Measurements from ENCODE around the gene DLGAP1.
"Not testable (repeated sequence)": the region's sequence is repeated elsewhere in the genome, so short reads cannot be mapped to it uniquely, and the experiment has no call there.

DLGAP1 gene

GRCh38 chr18:4455113-4455811 is at the start of gene DLGAP1:
Gene DLGAP1 (minus strand): TSS chr18:4455307.
- Histone ChIP-seq H3K4me3 (ENCODE audit: low read depth, low read length) (no peak within 1 kb of the TSS), H3K79me2 (ENCODE audit: control insufficient read depth, insufficient read depth, low read length, unreplicated experiment) (no peaks in the 10 kb centered on the region), H2AFZ (ENCODE audit: low read length, unreplicated experiment) (no peak within 1 kb of the TSS), H3K27ac (ENCODE audit: low read depth, low read length) (no peak within 1 kb of the TSS), H3K27me3 (ENCODE audit: insufficient read depth, low read length) (peaks cover 34% of the 10 kb centered on the region), H3K4me1 (ENCODE audit: control insufficient read depth, insufficient read depth, low read length, unreplicated experiment) (no peaks in the 10 kb centered on the region), H3K36me3 (ENCODE audit: insufficient read depth, low read length) (no peaks in the 10 kb centered on the region)

GRCh38 chr18:4494703-4495284 is 39.7 kb upstream of the DLGAP1 start:
- H3K36me3 ChIP-seq (ENCODE audit: insufficient read depth, low read length); H3K27ac ChIP-seq (ENCODE audit: low read depth, low read length); H3K27me3 ChIP-seq (ENCODE audit: insufficient read depth, low read length); H3K4me1 ChIP-seq (ENCODE audit: control insufficient read depth, insufficient read depth, low read length, unreplicated experiment); H2AFZ ChIP-seq (ENCODE audit: low read length, unreplicated experiment); H3K4me3 ChIP-seq (ENCODE audit: low read depth, low read length); H3K79me2 ChIP-seq (ENCODE audit: control insufficient read depth, insufficient read depth, low read length, unreplicated experiment): not testable (repeated sequence)

- no peaks in the 10 kb centered on the region for H3K27me3 ChIP-seq (ENCODE audit: insufficient read depth, low read length)
- no peak overlapping the region for H3K27ac ChIP-seq (ENCODE audit: low read depth, low read length)
- no peaks in the 10 kb centered on the region for H3K79me2 ChIP-seq (ENCODE audit: control insufficient read depth, insufficient read depth, low read length, unreplicated experiment)
- no peak overlapping the region for H2AFZ ChIP-seq (ENCODE audit: low read length, unreplicated experiment)
- no peak overlapping the region for H3K4me3 ChIP-seq (ENCODE audit: low read depth, low read length)
- no peaks in the 10 kb centered on the region for H3K36me3 ChIP-seq (ENCODE audit: insufficient read depth, low read length)
- no peaks in the 10 kb centered on the region for H3K4me1 ChIP-seq (ENCODE audit: control insufficient read depth, insufficient read depth, low read length, unreplicated experiment)
Measured at GRCh38 chr18:4468511-4468910, 13.4 kb upstream of the DLGAP1 start.

- H2AFZ ChIP-seq (ENCODE audit: low read length, unreplicated experiment), result no peak overlapping the region
- no peaks in the 10 kb centered on the region for H3K4me1 ChIP-seq (ENCODE audit: control insufficient read depth, insufficient read depth, low read length, unreplicated experiment)
- H3K36me3 ChIP-seq (ENCODE audit: insufficient read depth, low read length), result no peaks in the 10 kb centered on the region
- peaks cover 34% of the 10 kb centered on the region for H3K27me3 ChIP-seq (ENCODE audit: insufficient read depth, low read length)
- H3K4me3 ChIP-seq (ENCODE audit: low read depth, low read length), result no peak overlapping the region
- H3K79me2 ChIP-seq (ENCODE audit: control insufficient read depth, insufficient read depth, low read length, unreplicated experiment), result no peaks in the 10 kb centered on the region
- no peak overlapping the region for H3K27ac ChIP-seq (ENCODE audit: low read depth, low read length)
Measured at GRCh38 chr18:4454537-4455112, 482 bp downstream of the DLGAP1 start.

GRCh38 chr18:4453874-4454536 is 1.1 kb downstream of the DLGAP1 start:
- Histone ChIP-seq H3K36me3 (ENCODE audit: insufficient read depth, low read length) (no peaks in the 10 kb centered on the region), H3K79me2 (ENCODE audit: control insufficient read depth, insufficient read depth, low read length, unreplicated experiment) (no peaks in the 10 kb centered on the region), H3K4me1 (ENCODE audit: control insufficient read depth, insufficient read depth, low read length, unreplicated experiment) (no peaks in the 10 kb centered on the region), H3K4me3 (ENCODE audit: low read depth, low read length) (no peak overlapping the region), H3K27me3 (ENCODE audit: insufficient read depth, low read length) (peaks cover 34% of the 10 kb centered on the region), H2AFZ (ENCODE audit: low read length, unreplicated experiment) (no peak overlapping the region), H3K27ac (ENCODE audit: low read depth, low read length) (no peak overlapping the region)

- Histone ChIP-seq H3K4me3 (ENCODE audit: low read depth, low read length) (no peak overlapping the region), H3K36me3 (ENCODE audit: insufficient read depth, low read length) (no peaks in the 10 kb centered on the region), H3K27ac (ENCODE audit: low read depth, low read length) (no peak overlapping the region), H2AFZ (ENCODE audit: low read length, unreplicated experiment) (no peak overlapping the region), H3K79me2 (ENCODE audit: control insufficient read depth, insufficient read depth, low read length, unreplicated experiment) (no peaks in the 10 kb centered on the region), H3K4me1 (ENCODE audit: control insufficient read depth, insufficient read depth, low read length, unreplicated experiment) (no peaks in the 10 kb centered on the region), H3K27me3 (ENCODE audit: insufficient read depth, low read length) (peaks cover 34% of the 10 kb centered on the region)
Measured at GRCh38 chr18:4453567-4453873, 1.6 kb downstream of the DLGAP1 start.

GRCh38 chr18:4450065-4450658 is 4.9 kb downstream of the DLGAP1 start:
- H3K79me2 ChIP-seq (ENCODE audit: control insufficient read depth, insufficient read depth, low read length, unreplicated experiment), result no peaks in the 10 kb centered on the region
- no peaks in the 10 kb centered on the region for H3K4me1 ChIP-seq (ENCODE audit: control insufficient read depth, insufficient read depth, low read length, unreplicated experiment)
- no peak overlapping the region for H3K27ac ChIP-seq (ENCODE audit: low read depth, low read length)
- no peak overlapping the region for H2AFZ ChIP-seq (ENCODE audit: low read length, unreplicated experiment)
- H3K4me3 ChIP-seq (ENCODE audit: low read depth, low read length), result no peak overlapping the region
- peaks cover 26% of the 10 kb centered on the region for H3K27me3 ChIP-seq (ENCODE audit: insufficient read depth, low read length)
- no peaks in the 10 kb centered on the region for H3K36me3 ChIP-seq (ENCODE audit: insufficient read depth, low read length)

GRCh38 chr18:4445902-4446301 is 9.2 kb downstream of the DLGAP1 start:
- Histone ChIP-seq H3K27me3 (ENCODE audit: insufficient read depth, low read length) (no peaks in the 10 kb centered on the region), H3K27ac (ENCODE audit: low read depth, low read length) (no peak overlapping the region), H2AFZ (ENCODE audit: low read length, unreplicated experiment) (no peak overlapping the region), H3K79me2 (ENCODE audit: control insufficient read depth, insufficient read depth, low read length, unreplicated experiment) (no peaks in the 10 kb centered on the region), H3K36me3 (ENCODE audit: insufficient read depth, low read length) (no peaks in the 10 kb centered on the region), H3K4me1 (ENCODE audit: control insufficient read depth, insufficient read depth, low read length, unreplicated experiment) (no peaks in the 10 kb centered on the region), H3K4me3 (ENCODE audit: low read depth, low read length) (no peak overlapping the region)

- Histone ChIP-seq H3K4me1 (ENCODE audit: control insufficient read depth, insufficient read depth, low read length, unreplicated experiment) (no peaks in the 10 kb centered on the region), H3K79me2 (ENCODE audit: control insufficient read depth, insufficient read depth, low read length, unreplicated experiment) (no peaks in the 10 kb centered on the region), H3K27ac (ENCODE audit: low read depth, low read length) (no peak overlapping the region), H3K36me3 (ENCODE audit: insufficient read depth, low read length) (no peaks in the 10 kb centered on the region), H3K27me3 (ENCODE audit: insufficient read depth, low read length) (no peaks in the 10 kb centered on the region), H3K4me3 (ENCODE audit: low read depth, low read length) (no peak overlapping the region), H2AFZ (ENCODE audit: low read length, unreplicated experiment) (no peak overlapping the region)
Measured at GRCh38 chr18:4444306-4444705, 10.8 kb downstream of the DLGAP1 start.

GRCh38 chr18:4441098-4441497 is 14.0 kb downstream of the DLGAP1 start:
- Histone ChIP-seq H3K79me2 (ENCODE audit: control insufficient read depth, insufficient read depth, low read length, unreplicated experiment) (no peaks in the 10 kb centered on the region), H3K4me3 (ENCODE audit: low read depth, low read length) (no peak overlapping the region), H3K27ac (ENCODE audit: low read depth, low read length) (no peak overlapping the region), H3K4me1 (ENCODE audit: control insufficient read depth, insufficient read depth, low read length, unreplicated experiment) (no peaks in the 10 kb centered on the region), H3K27me3 (ENCODE audit: insufficient read depth, low read length) (no peaks in the 10 kb centered on the region), H3K36me3 (ENCODE audit: insufficient read depth, low read length) (no peaks in the 10 kb centered on the region), H2AFZ (ENCODE audit: low read length, unreplicated experiment) (no peak overlapping the region)
